Ovary (tissue), 3 donors: ENCODE measurements around the gene RPP30.

Source experiments
- EP300 ChIP-seq: sonication (generic); formaldehyde crosslinking; IDR thresholded peaks from one replicate; pipeline ENCODE4 v1.6.1; 2017; ENCODE audit warnings: antibody characterized with exemption
- POLR2A ChIP-seq: fragments of 450-650 bp; IDR thresholded peaks from one replicate; pipeline ENCODE4 v1.6.1; 2017; ENCODE audit warnings: antibody characterized with exemption, mild to moderate bottlenecking, moderate library complexity
- TF ChIP-seq, protein P1 (sequence below), 3 donors: fragments of 450-650 bp in 2 of 3; fragments of 200-600 bp in 1 of 3; IDR thresholded peaks; one replicate each; pipeline versions ENCODE4 v1.5.1 to v1.8.0; 2016 to 2022; ENCODE audit warnings: antibody characterized with exemption in 3 of 3, mild to moderate bottlenecking in 1 of 3
- donor health status: DM: no; HTN: no; CAD: no.

- no peak for TF ChIP-seq POLR2A
- TF ChIP-seq, protein P1, sequence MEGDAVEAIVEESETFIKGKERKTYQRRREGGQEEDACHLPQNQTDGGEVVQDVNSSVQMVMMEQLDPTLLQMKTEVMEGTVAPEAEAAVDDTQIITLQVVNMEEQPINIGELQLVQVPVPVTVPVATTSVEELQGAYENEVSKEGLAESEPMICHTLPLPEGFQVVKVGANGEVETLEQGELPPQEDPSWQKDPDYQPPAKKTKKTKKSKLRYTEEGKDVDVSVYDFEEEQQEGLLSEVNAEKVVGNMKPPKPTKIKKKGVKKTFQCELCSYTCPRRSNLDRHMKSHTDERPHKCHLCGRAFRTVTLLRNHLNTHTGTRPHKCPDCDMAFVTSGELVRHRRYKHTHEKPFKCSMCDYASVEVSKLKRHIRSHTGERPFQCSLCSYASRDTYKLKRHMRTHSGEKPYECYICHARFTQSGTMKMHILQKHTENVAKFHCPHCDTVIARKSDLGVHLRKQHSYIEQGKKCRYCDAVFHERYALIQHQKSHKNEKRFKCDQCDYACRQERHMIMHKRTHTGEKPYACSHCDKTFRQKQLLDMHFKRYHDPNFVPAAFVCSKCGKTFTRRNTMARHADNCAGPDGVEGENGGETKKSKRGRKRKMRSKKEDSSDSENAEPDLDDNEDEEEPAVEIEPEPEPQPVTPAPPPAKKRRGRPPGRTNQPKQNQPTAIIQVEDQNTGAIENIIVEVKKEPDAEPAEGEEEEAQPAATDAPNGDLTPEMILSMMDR (IDR thresholded peaks at IDR 0.05): no peak
- no peak for TF ChIP-seq EP300
Measured at GRCh38 chr10:90937645-90938258, 66.0 kb downstream of the RPP30 start.
